Activated CD4-positive, alpha-beta T cell treated with anti-CD3 and anti-CD28 coated beads, Interleukin-2, amount 50 U/mL, for 1 hour (primary cell): ENCODE results near the gene MYO9A.

Experiments
- DNase-seq: peaks from one replicate; pipeline ENCODE4 v3.0.0-alpha.2; 2020

Gene MYO9A

DNA sequence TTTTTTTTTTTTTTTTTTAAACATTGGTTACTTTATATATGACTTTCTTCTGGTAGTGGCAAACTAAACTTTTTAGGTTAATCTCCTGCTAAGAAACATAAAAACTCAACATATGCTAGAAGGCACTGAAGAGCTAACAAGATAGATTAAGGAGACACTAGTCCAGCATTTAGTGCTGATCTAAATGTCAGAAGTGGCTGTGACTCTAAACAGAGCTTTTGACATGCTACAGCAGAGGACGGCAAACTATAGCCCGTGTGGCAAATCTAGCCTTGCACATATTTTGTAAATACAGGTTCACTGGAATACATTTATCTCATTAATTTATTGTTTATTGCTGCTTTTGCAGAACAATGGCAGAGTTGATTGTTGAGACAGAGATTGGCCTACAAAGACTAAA, 287.0 kb downstream of the MYO9A start:
- DNase-seq: no peak

GRCh38 chr15:71826196-71826595, 291.8 kb downstream of the MYO9A start:
- DNase-seq: no peak

DNA sequence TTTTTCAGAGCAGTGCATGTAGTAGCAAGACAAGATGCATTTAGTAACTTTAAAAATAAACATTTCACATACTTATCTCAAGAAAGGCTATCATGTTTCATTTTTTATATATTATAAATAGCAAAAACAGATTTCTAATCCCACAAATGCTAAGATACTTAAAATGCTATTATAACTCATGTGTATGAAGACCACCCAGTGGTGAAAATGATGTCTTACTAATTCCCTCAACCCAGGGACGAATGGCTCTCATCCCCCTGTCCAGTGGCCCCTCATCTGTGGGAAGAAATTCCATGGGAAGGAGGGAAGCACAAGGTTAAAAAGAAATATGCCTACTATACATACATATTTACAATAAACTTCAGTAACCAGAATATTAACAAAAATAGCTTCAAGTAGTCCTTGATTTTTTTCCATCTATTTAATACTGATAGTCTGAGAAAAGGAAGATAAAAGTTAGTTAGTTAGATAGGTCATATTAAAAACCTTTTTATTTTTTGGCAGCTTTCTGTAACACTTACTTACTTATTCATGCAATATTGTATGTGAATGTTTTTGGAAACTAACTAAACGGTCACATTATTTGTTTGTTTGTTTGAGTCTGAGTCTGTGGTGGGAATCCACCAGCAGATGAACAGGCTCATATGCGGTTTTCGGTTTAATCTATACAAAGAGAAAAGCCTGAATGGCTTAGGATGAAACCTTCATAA, 292.8 kb downstream of the MYO9A start:
- no peak for DNase-seq

DNA sequence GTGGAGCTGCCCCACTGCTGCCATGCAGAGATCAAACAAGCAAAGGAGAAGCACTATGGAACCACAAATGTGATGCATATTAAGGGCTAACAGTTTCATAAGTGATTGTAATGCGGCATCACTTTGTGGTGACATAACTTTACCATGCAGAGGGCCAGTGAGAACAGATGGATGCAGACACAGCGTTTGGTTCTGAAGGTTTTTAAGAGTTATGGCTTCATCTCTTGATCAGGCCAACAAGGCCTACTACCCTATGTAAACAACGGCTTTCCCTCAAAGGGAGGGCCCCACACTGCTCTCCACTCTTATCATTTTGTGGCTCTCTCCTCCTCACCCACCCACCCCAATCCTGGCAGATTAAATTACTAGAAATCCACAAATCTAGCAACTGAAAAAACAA, 294.1 kb downstream of the MYO9A start:
- no peak for DNase-seq

DNA sequence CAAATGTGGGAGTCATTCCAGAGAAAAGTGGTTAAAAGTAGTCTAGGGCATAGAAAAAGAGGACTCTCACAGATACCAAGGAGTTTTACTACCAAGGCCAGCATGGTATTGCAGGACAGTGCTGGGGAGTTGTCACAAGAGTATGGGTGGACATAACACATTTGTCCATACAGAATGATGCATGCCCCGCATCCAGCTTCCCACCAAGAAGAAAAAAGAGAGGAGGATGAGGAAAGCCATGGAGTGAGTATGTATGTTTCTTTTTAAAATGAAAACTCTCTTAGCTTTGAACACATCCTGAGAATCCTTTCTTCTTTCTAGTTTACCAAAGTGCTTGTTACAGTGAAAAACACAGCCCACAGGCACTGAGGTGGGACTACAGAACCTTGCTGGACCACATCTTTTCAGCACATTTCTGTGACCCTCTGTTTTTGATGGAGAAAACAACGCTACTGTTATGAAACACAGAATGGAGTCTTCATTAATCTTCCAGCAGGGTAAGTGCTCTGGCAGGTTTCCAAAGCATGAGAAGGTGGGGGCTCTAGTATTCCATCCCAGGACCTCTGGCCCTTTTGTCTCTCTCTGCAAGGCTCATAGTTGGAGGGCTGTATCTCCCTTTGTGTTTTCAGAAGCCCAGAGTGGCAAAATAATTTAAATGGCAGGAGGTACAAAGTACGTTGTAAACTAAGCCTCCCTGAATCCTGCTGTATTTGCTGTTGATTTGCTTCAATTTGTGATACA, 294.9 kb downstream of the MYO9A start:
- DNase-seq: no peak

- DNase-seq: no peak
These were observed 296.3 kb downstream of the MYO9A start for GRCh38 chr15:71821547-71822129.

DNA sequence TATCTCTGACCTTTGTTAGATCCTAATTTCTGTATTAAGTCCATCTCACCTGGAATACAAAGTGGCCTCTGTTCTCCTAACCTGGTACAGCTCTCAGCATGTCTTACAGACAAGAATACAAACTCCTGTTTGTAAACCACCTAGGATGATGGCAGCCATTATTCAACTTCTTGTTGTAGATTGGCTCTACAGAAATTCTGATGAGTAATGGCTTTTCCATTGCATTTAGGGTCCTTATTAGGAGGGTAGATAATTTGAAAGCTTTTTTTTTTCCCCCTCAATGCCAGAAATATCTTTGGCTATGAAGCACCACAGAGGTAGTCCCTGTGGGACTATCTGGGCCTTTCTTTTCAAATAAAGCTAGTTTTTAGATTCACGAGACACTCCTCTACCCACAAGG, 297.8 kb downstream of the MYO9A start:
- no peak for DNase-seq

DNA sequence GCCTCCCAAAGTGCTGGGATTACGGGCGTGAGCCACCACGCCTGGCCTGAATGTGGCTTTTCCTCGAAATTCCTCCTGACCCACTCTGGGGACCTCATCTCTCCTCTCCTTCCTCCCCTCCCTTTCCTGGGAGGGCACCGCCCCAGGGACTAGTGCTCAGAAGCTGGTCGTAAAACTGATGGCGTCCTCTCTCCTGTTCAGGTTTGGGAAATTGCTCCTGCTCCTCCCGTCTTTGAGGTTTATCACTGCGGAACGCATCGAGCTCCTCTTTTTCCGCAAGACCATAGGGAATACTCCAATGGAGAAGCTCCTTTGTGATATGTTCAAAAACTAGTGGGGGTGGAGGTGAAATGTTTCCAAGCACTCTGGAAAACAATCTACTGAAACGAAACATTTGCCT, 300.6 kb downstream of the MYO9A start:
- DNase-seq: no peak

DNA sequence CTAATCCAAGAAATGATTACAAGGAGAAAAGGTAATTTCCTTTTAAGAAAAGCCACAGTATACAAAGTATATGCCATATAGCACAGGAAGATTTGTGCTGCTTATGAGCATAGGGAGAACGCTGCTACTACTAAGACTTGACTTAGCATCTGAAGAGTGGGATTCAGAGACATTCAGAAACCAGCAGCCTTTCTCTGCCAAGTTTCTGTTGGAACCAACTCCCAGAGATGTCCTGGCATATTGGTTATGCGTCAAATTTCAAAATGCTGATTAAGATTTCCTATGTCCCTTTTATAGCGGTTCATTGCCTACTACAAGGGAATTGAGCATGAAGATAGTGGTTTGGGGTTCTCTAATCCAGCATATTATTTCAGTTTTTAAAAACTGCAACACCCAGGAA, 302.6 kb downstream of the MYO9A start:
- no peak for DNase-seq

DNA sequence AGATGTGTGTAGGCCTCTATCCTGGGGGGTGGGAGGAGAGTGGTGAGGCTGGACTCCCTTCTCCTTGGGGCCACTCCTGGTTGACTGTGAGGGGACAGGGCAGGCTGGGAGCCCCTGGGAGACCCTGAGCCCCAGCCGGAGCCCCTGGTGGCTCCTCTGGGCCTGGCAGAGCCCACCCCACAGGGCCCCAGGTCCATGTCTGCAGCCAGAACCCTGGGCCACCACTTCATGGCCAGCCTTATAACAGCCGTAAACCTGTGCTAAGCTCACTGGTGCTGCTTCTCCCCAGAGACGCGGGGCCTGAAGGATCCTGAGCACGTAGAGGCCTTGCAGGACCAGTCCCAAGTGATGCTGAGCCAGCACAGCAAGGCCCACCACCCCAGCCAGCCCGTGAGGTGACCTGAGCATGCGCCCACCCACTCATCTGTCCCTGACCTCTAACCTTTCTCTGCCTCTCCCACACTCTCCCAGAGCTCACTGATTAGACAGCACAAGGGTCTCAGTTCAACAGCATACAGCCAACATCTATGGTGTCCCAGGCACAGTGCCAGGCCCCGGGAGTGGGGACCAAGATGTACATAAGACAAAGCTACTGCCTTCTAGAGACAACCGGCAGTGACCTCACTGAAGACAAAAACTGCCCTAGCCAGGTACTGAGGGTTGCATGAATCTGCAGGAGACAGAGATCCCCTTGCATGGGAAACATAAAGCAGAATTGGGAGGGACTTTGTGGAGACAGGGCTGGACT, 304.1 kb downstream of the MYO9A start:
- no peak for DNase-seq

DNA sequence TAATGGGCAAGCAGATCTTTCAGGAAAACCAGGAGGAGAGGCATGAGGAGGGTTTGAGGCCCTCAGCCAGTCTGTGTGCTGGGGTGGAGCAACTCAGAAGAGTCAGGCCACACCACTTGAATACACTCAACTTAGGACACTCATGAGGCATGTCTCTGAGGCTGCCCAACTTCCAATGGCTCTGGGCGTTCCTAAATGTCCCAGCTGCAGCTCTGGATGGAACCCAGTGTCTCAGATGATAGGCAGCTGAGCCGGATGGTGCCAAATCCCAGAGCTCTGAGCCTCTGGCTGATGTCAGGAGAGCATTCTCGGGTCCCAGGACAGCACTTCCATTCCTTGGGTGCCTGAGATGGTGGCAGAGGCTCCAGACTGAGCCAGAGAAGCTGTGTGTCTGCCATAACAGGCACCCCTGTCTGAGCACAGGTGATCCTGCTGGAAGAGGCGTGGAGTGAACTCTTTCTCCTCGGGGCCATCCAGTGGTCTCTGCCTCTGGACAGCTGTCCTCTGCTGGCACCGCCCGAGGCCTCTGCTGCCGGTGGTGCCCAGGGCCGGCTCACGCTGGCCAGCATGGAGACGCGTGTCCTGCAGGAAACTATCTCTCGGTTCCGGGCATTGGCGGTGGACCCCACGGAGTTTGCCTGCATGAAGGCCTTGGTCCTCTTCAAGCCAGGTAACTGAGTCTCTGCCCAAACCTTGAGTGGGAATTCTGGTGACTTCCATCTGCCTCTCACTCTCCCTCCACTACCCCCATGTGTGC, 304.8 kb downstream of the MYO9A start:
- no peak for DNase-seq

DNA sequence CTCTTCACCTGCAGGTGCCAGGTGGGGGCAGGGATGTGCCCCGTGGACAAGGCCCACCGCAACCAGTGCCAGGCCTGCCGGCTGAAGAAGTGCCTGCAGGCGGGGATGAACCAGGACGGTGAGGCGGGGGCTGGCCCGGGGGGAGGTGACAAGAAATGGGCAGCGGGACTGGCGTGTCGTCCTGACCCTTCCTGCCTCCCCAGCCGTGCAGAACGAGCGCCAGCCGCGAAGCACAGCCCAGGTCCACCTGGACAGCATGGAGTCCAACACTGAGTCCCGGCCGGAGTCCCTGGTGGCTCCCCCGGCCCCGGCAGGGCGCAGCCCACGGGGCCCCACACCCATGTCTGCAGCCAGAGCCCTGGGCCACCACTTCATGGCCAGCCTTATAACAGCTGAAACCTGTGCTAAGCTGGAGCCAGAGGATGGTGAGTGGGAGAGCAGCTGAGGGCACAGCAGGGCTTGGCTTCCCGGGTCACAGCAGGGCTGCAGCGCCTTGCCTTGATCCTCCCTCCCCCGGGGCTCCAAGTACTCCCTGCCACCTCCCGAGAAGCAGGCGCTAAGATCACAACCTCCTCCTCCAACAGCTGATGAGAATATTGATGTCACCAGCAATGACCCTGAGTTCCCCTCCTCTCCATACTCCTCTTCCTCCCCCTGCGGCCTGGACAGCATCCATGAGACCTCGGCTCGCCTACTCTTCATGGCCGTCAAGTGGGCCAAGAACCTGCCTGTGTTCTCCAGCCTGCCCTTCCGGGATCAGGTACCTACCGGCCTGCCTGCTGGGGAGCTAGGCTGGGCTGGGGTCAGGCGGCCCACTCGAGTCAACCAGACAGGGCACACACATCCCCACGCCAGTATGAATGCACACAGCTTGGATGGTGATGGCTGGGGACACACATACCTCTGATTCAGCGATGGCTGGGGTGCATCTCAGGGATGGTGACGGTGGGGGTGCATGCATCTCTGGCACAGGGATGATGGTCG, 305.9 kb downstream of the MYO9A start:
- DNase-seq: no peak

DNA sequence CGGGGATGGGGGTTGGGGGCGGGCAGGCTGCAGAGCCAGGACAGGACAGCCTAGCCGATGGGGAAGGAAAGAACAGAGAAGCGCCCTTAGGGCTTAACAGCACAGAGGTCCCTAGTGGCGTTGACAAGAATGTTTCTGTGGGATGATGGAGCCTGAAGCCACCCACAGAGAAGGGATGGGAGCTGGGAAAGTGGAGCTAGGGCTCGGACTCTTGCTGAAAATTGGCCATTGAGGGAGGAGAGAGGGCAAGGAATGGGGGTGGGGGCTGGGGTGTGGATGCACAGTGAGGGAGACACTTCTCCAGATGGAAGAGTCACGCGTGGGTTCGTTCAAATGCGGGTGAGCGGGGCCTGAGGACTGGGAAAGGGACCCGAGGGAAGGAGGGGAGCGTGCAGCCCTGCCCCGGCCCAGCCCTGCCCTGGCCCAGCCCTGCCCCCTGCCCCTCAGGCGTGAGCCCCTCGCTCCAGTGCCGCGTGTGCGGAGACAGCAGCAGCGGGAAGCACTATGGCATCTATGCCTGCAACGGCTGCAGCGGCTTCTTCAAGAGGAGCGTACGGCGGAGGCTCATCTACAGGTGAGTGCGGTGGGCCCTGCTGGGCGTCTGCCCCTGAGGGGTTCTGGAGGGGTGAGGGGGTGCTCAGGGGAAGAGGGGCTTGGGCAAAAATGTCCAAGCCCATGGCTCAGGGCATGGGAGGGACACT, 306.8 kb downstream of the MYO9A start:
- no peak for DNase-seq

DNA sequence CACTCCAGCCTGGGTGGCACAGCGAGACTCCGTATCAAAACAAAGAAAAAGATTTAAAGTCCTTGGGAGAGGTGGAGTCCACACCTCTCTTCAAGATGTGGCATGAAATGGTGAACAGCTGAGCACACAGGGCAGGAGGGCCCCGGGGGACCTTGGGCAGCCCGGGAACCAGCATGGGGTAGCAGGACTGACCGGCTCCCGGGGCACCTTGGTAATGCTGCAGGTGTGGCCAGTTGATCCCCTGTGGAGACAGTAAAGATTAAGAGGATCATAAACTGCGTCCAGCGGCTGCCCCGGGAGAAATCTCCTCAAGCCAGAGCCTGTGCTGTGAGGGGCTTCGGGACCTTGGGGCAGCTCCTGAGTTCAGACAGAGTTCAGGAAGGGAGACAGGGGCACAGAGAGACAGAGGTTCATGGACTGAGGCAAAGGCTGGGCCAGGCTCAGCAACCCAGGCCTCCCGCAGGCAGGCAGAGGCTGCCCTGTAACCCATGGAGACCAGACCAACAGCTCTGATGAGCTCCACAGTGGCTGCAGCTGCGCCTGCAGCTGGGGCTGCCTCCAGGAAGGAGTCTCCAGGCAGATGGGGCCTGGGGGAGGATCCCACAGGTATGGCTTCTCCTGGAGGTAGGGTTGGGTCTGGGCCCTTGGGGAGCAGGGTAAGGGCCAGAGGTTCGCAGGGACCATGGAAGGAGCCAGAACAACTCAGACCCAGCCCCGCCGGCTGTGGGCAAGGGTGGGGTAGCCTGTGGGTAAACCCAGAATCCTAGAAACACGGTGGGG, 307.5 kb downstream of the MYO9A start, which contains the start of gene NR2E3:
Gene NR2E3, plus strand, starts transcription at position 299 of the 780 bp plus-strand sequence. Its CDS starts 190 bp downstream, at position 489.
- no peak for DNase-seq

DNA sequence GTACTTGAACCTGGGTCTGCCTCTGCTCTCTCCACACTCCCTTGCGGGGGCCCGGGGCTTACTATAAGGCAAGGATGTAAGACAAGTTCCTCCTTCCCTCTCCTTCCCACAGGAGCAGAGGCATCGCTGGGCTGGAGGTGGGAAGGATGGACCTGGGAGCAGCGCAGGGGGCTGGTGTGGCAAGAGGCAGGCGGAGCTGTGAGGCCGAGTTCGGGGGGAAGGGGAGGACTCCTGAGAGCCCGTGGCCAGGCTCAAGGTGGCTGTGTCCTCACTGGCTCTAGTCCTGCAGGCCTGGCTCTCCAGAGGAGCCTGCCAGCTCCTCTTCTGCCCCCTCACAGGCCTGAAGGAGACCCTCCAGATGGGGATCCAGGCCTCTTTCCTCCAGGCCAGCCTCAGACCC, 308.6 kb downstream of the MYO9A start:
- DNase-seq: no peak

GRCh38 chr15:71808311-71809020, 309.5 kb downstream of the MYO9A start:
- DNase-seq: no peak

GRCh38 chr15:71807691-71808091, 310.3 kb downstream of the MYO9A start:
- no peak for DNase-seq

- DNase-seq: no peak
These were observed 310.8 kb downstream of the MYO9A start for GRCh38 chr15:71807125-71807629.

DNA sequence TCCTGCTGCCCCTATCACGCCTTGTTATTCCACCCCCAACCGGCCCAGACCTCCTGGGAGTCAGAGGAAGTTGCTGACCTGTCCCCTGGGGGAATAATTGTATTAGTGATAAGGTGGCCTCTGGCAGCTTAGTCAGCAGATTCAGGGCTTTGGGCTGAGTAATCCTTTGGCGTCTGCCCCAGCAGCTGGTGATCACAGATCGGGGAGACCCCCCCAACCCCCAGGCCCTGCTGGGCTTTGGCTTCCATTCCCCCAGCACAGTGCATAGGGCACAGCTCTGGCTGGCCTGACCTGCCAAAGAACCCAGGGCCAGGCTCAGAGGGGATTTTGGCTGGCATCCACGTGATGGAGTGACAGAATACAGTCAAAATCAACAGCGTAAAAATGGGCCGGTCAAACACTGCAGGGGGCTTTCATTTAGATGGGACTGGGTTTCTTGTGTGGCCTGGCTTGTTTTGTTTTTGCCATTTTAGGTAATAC, 311.5 kb downstream of the MYO9A start:
- no peak for DNase-seq
